Left lung (tissue), 10 donors: ENCODE data around the gene CLRN1. TPM values are rescaled to one million over a fixed set of nuclear protein-coding genes. Genes with fewer than 3 reads are reported as not detected.
A peak's percentile ranks its signal among the peaks of the same experiment; 100 is the strongest.

Source experiments
- ATAC-seq: fragments of 200-7000 bp; cut with Tn5 transposase; one replicate; pipeline ENCODE4 v1.9.1; 2020; ENCODE audit warnings: moderate library complexity
- DNase-seq, 4 donors: peaks; one replicate each; pipeline ENCODE4 v3.0.0-alpha.2; 2013 to 2020
- H3K27ac ChIP-seq, 2 donors: fragments of 200-600 bp; sonication (generic) in 1 of 2; one replicate each; pipeline versions ENCODE4 v1.5.0 to v1.8.0; 2020 to 2021
- H3K27me3 ChIP-seq, 2 donors: fragments of 200-600 bp; sonication (generic) in 1 of 2; one replicate each; pipeline versions ENCODE4 v1.5.0 to v1.8.0; 2020 to 2021
- H3K36me3 ChIP-seq, 2 donors: fragments of 200-600 bp; sonication (generic) in 1 of 2; one replicate each; pipeline versions ENCODE4 v1.5.0 to v1.8.0; 2020 to 2021
- H3K4me1 ChIP-seq, 2 donors: fragments of 200-600 bp; one replicate each; pipeline ENCODE4 v1.8.0; 2021
- H3K4me3 ChIP-seq, 2 donors: fragments of 200-600 bp; sonication (generic) in 1 of 2; one replicate each; pipeline versions ENCODE4 v1.5.0 to v1.8.0; 2020 to 2021; ENCODE audit warnings: mild to moderate bottlenecking in 1 of 2
- H3K9me3 ChIP-seq, 2 donors: fragments of 200-600 bp; sonication (generic) in 1 of 2; one replicate each; pipeline versions ENCODE4 v1.5.0 to v1.8.0; 2020 to 2021
- intact Hi-C, 2 donors: fragments of 100-400 bp; cut with DNase I; formaldehyde crosslinking; loops; one replicate each; pipeline versions ENCODE4 v1.11.2 to v1.14.2; 2022
- polyA plus RNA-seq, 6 donors: library from polyadenylated mRNA; unstranded; fragments of 120-200 nt; gene quantifications; one replicate each; pipeline ENCODE4 v1.2.1, GENCODE V29; 2013; ENCODE audit not compliant: insufficient read length in 6 of 6
- total RNA-seq, 2 donors: library from RNA; stranded (reverse); fragmentation: NEBNext Ultra II Directional; extraction: Animal tissue kit (Norgen Biotek cat#: 25700); gene quantifications; one replicate each; pipeline ENCODE4 v1.2.1, GENCODE V29; 2021
- TF ChIP-seq, protein P1 (sequence below), 2 donors: fragments of 200-600 bp; sonication (generic) in 1 of 2; IDR thresholded peaks; one replicate each; pipeline versions ENCODE4 v1.5.0 to v1.8.0; 2021; ENCODE audit warnings: antibody characterized with exemption in 2 of 2
- donor health status: DM: no; HTN: yes; CAD: no.
- donor health status: DM: no; HTN: no; CAD: no.

CLRN1 gene
- total and polyA plus RNA-seq, 8 donors, result 0.15 TPM; not detected in 7

DNA sequence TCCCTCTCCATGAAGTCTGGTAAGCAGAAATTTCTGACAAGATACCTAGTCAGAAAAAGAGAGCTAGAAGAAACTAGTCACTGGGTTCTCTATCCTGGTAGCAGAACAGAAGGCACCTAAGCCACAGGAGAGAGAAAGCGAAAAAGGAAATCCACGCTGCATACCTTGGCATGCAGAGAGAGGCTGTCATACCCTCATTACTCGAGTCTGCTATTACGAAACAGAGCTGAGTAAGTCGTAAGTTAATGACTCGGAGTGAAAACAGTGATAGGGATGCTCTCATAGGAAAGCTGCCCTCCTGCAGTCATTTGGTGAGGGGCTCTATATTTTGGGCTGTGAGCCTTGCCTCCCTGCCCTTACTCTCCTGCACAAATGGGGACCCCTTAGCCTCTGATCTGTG lies 16.2 kb downstream of the CLRN1 start:
- H3K27ac ChIP-seq, result no peak overlapping the region
- no peaks in the 10 kb centered on the region for H3K4me1 ChIP-seq
- TF ChIP-seq, protein P1, sequence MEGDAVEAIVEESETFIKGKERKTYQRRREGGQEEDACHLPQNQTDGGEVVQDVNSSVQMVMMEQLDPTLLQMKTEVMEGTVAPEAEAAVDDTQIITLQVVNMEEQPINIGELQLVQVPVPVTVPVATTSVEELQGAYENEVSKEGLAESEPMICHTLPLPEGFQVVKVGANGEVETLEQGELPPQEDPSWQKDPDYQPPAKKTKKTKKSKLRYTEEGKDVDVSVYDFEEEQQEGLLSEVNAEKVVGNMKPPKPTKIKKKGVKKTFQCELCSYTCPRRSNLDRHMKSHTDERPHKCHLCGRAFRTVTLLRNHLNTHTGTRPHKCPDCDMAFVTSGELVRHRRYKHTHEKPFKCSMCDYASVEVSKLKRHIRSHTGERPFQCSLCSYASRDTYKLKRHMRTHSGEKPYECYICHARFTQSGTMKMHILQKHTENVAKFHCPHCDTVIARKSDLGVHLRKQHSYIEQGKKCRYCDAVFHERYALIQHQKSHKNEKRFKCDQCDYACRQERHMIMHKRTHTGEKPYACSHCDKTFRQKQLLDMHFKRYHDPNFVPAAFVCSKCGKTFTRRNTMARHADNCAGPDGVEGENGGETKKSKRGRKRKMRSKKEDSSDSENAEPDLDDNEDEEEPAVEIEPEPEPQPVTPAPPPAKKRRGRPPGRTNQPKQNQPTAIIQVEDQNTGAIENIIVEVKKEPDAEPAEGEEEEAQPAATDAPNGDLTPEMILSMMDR (IDR thresholded peaks at IDR 0.05), result no peak
- DNase-seq (no peak), ATAC-seq (peak; percentile 25)
- no peaks in the 10 kb centered on the region for H3K9me3 ChIP-seq
- no peak overlapping the region for H3K4me3 ChIP-seq
- intact Hi-C loops, result no loop called here
- no peaks in the 10 kb centered on the region for H3K36me3 ChIP-seq
- no peaks in the 10 kb centered on the region for H3K27me3 ChIP-seq

DNA sequence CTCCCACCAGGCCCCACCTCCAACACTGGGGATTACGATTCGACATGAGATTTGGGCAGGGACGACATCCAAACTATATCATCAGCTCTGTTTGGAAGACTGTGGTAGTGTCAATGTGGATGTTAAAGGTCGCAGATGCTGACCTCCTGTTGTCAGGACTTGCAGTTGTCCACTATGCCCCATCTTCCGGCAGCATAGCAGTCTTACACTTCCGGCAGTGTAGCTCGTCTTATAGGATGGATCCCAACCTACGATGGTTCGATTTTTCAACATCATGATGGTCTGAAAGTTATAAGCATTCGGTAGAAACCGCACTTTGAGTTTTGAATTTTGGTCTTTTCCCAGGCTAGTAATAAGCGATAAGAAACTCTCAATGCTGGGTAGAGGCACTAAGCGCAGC lies 20.6 kb downstream of the CLRN1 start:
- TF ChIP-seq, protein P1 (IDR thresholded peaks at IDR 0.05), result no peak
- intact Hi-C loops, result no loop called here
- ATAC-seq (no peak), DNase-seq (no peak)
- Histone ChIP-seq H3K36me3 (no peaks in the 10 kb centered on the region), H3K27me3 (no peaks in the 10 kb centered on the region), H3K4me1 (no peaks in the 10 kb centered on the region), H3K27ac (no peak overlapping the region), H3K9me3 (no peaks in the 10 kb centered on the region), H3K4me3 (no peak overlapping the region)

DNA sequence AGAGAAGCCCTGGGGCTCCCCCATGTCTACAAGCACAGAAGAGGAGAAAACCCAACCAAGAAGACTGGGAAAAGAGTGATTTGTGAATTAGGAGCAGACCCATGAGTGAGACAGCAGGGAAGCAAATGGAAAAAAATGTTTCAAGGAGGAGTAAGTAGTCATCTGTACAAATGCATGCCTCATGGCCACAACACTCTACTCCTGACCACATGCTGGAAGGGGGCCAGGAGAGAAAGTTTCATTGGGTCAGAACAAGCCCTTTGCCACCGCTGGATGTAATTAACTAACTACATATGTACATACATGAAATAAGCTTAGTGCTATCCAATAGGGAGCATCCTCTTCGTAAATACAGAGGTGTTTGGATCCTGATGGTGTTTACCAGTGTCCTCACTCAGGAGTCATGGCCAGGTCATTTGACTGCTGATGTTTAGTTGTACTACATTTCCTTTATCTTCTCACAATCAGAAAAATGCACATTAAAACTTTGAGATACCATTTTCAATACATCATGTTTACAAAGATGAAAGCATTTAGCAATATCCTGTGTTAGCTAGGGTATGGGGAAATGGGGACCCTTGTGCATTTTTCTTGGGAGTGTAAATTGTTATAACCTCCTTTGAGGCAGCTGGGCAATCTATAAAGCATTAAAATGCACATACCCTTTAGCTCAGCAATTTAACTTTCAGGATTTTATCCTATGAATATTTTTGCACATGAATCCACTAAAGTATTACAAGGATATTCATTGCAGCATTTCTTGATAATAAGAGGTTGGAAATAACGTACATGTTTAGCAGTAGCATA lies 27.1 kb downstream of the CLRN1 start:
- DNase-seq, result no peak
- H3K36me3 ChIP-seq, result no peaks in the 10 kb centered on the region
- no peaks in the 10 kb centered on the region for H3K4me1 ChIP-seq
- TF ChIP-seq, protein P1 (IDR thresholded peaks at IDR 0.05), result no peak
- ATAC-seq, result no peak
- no peak overlapping the region for H3K27ac ChIP-seq
- H3K27me3 ChIP-seq, result no peaks in the 10 kb centered on the region
- H3K4me3 ChIP-seq, result no peak overlapping the region
- no peaks in the 10 kb centered on the region for H3K9me3 ChIP-seq
- intact Hi-C loops, result no loop called here

DNA sequence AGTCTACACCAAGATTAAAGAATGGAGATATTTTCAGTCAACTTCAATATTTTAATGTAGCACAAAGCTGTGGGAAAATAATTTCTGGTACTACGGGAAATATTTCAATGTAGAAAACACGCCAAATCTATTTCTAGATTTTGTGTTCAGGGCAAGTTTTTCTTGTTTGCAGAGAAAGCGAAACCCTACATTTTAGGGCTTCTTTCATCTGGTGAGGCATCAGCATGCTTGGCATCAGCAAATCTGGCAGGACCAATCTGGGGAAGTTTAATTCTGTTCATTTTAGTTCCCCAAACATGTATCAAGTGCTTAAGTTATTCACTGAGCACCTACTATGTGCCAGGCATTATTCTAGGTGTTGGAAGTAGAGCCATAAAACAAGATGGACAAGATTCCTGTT lies 30.3 kb downstream of the CLRN1 start:
- Histone ChIP-seq H3K27ac (no peak overlapping the region), H3K36me3 (no peaks in the 10 kb centered on the region), H3K27me3 (no peaks in the 10 kb centered on the region), H3K4me3 (no peak overlapping the region), H3K4me1 (no peaks in the 10 kb centered on the region), H3K9me3 (no peaks in the 10 kb centered on the region)
- intact Hi-C loops, result no loop called here
- ATAC-seq (no peak), DNase-seq (no peak)
- TF ChIP-seq, protein P1 (IDR thresholded peaks at IDR 0.05), result no peak

DNA sequence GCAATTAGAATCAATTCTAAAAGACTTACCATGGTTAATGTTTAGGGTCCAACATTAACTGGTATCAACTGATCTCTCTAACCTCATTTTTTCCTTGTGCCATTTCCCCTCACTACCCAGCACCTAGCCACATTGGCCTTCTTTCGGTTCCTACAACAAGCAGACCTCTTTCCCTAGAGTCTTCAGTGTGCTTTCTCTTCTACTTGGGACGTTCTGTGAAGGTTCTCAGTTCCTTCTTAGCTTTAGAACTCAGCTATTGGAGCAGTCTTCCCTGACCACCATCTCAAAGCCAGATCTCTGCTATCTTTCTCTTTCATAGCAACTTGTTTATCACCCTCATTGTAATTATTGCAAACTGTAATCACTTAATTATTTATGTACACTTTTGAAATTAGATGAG lies 35.8 kb downstream of the CLRN1 start:
- Histone ChIP-seq H3K4me1 (no peaks in the 10 kb centered on the region), H3K9me3 (no peaks in the 10 kb centered on the region), H3K27ac (no peak overlapping the region), H3K27me3 (no peaks in the 10 kb centered on the region), H3K36me3 (no peaks in the 10 kb centered on the region), H3K4me3 (no peak overlapping the region)
- ATAC-seq, result no peak
- intact Hi-C loops, result no loop called here
- DNase-seq, result no peak
- TF ChIP-seq, protein P1 (IDR thresholded peaks at IDR 0.05), result no peak
